Adipose tissue (tissue), 3 donors: ENCODE data around the gene CLEC16A. TPM values are rescaled to one million over a fixed set of nuclear protein-coding genes. Genes with fewer than 3 reads are reported as not detected.

Experiments
- H3K27ac ChIP-seq: one replicate; pipeline ENCODE4 v1.5.1; 2013; ENCODE audit warnings: low read depth, low read length
- WGBS, 3 donors: extraction: QIAGEN DNeasy Blood & Tissue Kit; methylation state at CpG; one replicate each; pipeline ENCODE4 v1.1.7; 2013; 5-methylcytosine and 5-hydroxymethylcytosine counted together
- polyA plus RNA-seq, 3 donors: library from polyadenylated mRNA; stranded (reverse); fragments of 200-250 nt; gene quantifications; one replicate each; pipeline ENCODE4 v1.2.3, GENCODE V29; 2013
- donor health status: healthy with polysubstance abuse.
- donor health status: Bipolar disorder and iron deficiency.
- donor health status: healthy.

The CLEC16A gene
- polyA plus RNA-seq, 3 donors = 4.9 to 10.9 (median 7.9) TPM

DNA sequence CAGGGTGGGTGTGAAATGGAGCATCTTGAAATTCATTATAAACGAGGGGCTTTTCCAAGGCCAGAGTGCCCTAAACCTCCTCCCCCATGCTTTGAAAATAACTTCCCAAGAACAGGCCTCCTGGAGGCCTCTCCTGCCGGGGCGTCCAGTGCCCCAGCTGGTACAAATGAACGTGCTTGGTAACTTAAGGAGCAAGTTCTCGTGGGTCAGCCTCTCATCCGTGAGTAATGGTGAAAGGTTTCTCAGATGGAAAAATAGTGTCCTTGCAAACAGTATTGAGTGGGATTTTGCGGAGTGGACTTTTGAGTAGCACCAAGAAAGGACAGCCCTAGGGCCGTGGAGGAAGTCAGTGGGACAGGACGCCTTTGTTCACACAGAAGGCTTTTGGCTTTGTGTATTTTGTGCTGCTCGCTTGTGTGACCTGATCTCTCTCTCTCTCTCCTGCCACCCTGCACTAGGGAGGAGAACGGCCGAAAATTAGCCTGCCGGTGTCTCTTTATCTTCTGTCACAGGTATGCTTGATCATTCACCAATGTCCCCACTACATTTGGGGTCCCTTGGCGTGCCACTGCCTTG, 34.6 kb downstream of the CLEC16A start:
- H3K27ac ChIP-seq = no peak overlapping the region

GRCh38 chr16:10979717-10980601, 35.6 kb downstream of the CLEC16A start:
- WGBS, 3 donors = 55 to 78% (median 57%) methylated on average over 19 of the region's 19 CpGs
- H3K27ac ChIP-seq = no peak overlapping the region

More for the DNA sequence above, 34.6 kb downstream of the CLEC16A start:
- WGBS, 3 donors = 85 to 95% (median 92%) methylated on average over 14 of the region's 14 CpGs

- no peak overlapping the region for H3K27ac ChIP-seq
- WGBS, 3 donors = 87 to 94% (median 92%) methylated on average over 3 of the region's 3 CpGs
Measured at GRCh38 chr16:10980813-10981212, 36.4 kb downstream of the CLEC16A start.

GRCh38 chr16:10981697-10982216, 37.4 kb downstream of the CLEC16A start:
- H3K27ac ChIP-seq = no peak overlapping the region
- 83 to 88% (median 86%) methylated on average over 4 of the region's 4 CpGs for WGBS, 3 donors

- 59 to 84% (median 67%) methylated on average over 15 of the region's 15 CpGs for WGBS, 3 donors
- H3K27ac ChIP-seq = no peak overlapping the region
Measured at GRCh38 chr16:10982465-10983150, 38.2 kb downstream of the CLEC16A start.

DNA sequence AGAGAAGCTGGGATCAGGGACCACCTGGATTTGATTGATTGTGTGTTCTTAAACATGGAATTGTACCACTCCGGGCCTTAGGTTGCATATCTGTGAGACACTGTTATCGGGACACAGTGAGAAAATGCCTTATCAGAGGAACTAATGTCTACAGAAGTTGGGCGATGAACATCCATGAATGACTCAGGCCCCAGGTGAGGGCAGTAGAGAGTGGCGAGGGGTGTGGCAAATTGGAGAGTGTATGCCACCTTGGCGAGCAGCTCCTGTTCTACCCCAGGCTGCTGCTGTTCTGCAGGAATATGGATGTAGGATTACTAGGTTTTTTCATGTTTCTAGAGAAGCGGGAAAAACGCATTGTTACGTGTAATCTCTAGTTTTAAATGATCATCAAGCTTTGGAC, 38.8 kb downstream of the CLEC16A start:
- no peak overlapping the region for H3K27ac ChIP-seq
- 79 to 95% (median 94%) methylated on average over 8 of the region's 8 CpGs for WGBS, 3 donors

DNA sequence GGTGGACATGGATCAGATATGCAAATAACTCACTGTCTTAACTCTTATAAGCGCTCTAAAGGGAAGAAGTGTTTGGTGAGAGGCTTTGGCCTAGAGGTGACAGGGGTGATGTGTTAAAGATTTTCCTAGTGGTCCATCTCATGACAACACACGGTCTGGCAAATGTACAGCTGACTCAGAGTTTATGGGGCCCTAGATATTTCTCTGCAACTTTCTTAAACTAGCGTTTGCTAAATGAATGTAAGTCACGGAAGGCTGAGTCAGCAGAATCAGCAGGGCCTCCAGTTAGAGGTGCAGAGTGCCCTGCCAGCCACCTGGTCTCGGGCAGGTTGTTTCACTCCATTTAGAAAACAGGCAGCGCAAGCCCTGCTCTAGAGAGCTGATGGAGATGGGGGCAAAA, 40.1 kb downstream of the CLEC16A start:
- WGBS, 3 donors = 68 to 88% (median 81%) methylated on average over 6 of the region's 6 CpGs

DNA sequence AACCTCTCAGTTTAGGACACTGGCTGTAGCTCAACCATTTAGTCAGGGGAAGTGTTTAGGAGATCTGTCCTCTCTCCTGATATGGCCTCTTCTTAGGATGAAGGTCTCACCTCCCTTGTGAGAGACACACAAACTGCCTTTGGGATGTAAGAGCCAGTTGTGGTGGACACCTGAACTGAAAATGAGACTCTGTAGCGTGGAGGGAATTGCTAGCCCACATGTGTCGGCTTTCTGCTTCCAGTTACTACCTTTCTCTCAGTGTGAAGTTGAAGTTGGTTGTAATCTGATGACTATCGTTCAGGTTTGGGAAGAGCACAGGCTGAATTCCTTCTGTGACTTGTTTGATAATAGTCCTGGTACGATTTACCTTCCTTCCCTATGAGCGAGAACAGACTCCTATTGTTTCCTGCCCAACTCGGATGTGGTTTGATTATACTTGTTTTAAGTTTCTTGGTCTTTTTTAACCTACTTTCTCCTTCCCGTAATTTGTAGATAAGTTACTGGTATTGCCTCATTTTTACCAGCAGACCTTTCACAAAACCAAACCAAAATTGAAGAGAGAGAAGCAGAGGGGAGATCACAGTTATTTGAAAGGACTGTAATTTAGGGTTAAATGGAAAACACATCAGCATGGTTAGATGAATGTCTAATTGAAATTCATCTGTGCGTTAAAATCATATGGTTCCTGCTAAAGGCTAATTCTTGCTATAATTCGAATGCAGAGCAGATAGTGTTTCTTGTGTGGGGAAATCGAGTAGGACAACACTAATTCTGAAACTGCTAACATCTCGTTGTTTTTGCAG, 43.2 kb downstream of the CLEC16A start:
- H3K27ac ChIP-seq = no peak overlapping the region
- WGBS, 3 donors = 67 to 79% (median 74%) methylated on average over 11 of the region's 11 CpGs

More for the DNA sequence above, 40.1 kb downstream of the CLEC16A start:
- H3K27ac ChIP-seq = no peak overlapping the region

DNA sequence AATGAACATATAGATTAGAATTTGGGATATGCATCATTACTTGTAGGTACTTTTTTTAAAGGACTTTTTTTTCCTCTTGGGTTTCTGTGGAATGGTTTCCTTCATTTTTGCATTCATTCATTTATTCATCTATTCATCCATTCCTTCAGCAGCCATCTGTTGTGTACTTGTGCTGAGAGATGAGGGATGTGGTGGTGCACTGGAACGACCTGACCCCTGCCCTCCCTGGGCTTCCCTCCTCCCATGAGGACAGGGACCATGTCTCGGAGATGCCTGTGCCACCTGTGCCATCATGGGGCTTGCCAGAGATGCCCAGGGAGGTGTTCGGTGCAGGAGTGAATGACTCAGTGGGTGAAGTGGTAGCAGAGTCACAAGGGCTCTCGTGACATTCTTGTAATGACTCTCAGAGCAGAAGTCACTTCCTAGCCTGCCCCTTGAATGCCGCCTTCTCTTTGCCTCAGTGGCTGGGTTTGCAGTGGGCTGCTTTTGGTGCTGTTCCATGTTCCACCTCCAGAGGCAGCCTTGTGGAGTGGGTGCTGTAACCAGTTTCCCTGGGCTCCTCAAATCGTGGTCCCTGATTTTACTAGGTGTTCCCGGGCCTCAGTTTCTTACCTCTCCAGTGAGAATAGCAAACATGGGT, 43.9 kb downstream of the CLEC16A start:
- no peak overlapping the region for H3K27ac ChIP-seq
- WGBS, 3 donors = 77 to 85% (median 79%) methylated on average over 7 of the region's 7 CpGs

DNA sequence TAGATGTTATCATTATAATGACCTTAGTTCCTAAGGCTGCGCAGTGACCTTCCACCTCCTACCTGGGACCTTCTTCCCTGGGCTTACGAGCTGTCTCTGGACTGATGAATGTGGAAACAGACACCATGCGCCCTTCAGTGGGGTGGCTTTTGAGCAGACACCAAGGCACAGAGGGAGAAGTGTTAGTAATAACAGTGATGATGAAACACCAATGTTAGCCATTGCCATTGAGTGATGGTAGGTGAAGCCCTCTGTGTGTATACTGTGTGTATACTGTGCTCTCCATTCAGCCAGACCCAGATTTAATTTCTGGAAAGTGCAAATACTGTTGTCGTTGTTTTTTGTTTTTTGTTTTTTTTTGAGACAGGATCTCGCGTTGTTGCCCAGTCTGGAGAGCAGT, 44.5 kb downstream of the CLEC16A start:
- no peak overlapping the region for H3K27ac ChIP-seq
- 72 to 76% (median 76%) methylated on average over 6 of the region's 6 CpGs for WGBS, 3 donors

DNA sequence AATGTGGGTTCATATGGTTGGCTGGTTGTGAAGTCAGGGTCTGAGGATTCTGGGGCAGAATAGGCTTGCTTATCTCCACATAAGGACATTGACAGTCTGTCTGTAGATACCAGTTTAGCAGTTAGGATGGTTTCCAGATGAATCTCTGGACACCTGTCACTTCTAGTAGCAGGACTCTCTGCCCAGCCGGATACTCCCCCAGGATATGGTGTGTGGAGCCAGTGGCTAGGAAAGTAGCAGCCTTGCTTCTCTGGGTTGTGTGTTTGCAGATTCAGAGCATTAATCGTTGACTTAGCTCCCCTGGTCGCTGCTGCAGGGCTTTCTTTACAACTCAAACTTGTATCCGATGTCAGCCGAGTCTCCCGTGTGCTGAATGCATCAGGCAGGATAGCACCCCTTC, 45.2 kb downstream of the CLEC16A start:
- 83 to 93% (median 89%) methylated on average over 6 of the region's 6 CpGs for WGBS, 3 donors

DNA sequence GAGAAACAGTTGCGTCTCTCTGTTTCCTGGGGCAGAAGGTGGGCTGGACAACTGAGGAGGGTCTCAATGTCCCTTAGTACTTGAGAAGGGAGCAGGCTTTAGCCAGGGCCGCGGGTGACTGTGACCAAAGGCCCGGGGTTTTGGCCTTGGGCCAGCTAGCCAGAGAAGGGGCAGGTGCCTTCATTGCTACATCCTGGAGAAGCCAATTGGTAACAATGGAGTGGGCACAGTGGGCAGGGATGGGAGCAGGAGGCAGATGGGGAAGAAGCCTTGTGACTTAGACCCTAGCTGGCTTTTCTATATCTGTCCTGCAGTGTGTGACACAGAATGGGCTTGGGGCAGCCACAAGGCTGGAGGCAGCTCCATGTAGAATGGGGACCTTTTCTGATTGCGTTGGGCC, 46.0 kb downstream of the CLEC16A start:
- H3K27ac ChIP-seq = no peak overlapping the region
- whole genome bisulfite sequencing, 3 donors = 88 to 91% (median 89%) methylated on average over 5 of the region's 5 CpGs

More for the DNA sequence above, 45.2 kb downstream of the CLEC16A start:
- no peak overlapping the region for H3K27ac ChIP-seq

GRCh38 chr16:10992112-10992511, 47.7 kb downstream of the CLEC16A start:
- no peak overlapping the region for H3K27ac ChIP-seq
- 80 to 84% (median 82%) methylated on average over 4 of the region's 4 CpGs for WGBS, 3 donors

- WGBS, 3 donors = 68 to 94% (median 85%) methylated on average over 5 of the region's 5 CpGs
- H3K27ac ChIP-seq = no peak overlapping the region
Measured at GRCh38 chr16:10992797-10993196, 48.4 kb downstream of the CLEC16A start.

- no peak overlapping the region for H3K27ac ChIP-seq
- 75 to 92% (median 77%) methylated on average over 6 of the region's 6 CpGs for WGBS, 3 donors
Measured at GRCh38 chr16:10993649-10994048, 49.3 kb downstream of the CLEC16A start.

GRCh38 chr16:10994571-10994970, 50.2 kb downstream of the CLEC16A start:
- WGBS, 3 donors = 88 to 94% (median 91%) methylated on average over 6 of the region's 6 CpGs
- no peak overlapping the region for H3K27ac ChIP-seq

- 74 to 92% (median 78%) methylated on average over 5 of the region's 5 CpGs for WGBS, 3 donors
- no peak overlapping the region for H3K27ac ChIP-seq
Measured at GRCh38 chr16:10995565-10995964, 51.2 kb downstream of the CLEC16A start.

GRCh38 chr16:10997485-10997884, 53.1 kb downstream of the CLEC16A start:
- WGBS, 3 donors = 90 to 94% (median 94%) methylated on average over 4 of the region's 4 CpGs
- H3K27ac ChIP-seq = no peak overlapping the region
